Epithelial cell of alveolus of lung (primary cell): ENCODE measurements around the gene HLA-DQA2. TPM values are rescaled to one million over a fixed set of nuclear protein-coding genes. Genes with fewer than 3 reads are reported as not detected.

Experiments
- total RNA-seq: library from RNA; depleted of rRNA; stranded (reverse); fragments of >200 nt; gene quantifications from 2 replicates; pipeline ENCODE4 v1.2.1, GENCODE V29; 2015

The HLA-DQA2 gene
- total RNA-seq: not detected in 2 replicates

GRCh38 chr6:32741031-32741960, at the start of gene HLA-DQA2:
Gene HLA-DQA2 (plus strand): TSS chr6:32741391. CDS start chr6:32741444, 53 bp downstream.

GRCh38 chr6:32763421-32763820, 22.2 kb downstream of the HLA-DQA2 start, which contains the start of gene HLA-DQB2:
Gene HLA-DQB2 (minus strand): TSS chr6:32763532. CDS start chr6:32763470, 62 bp downstream.

Other genes starting within 250 kb of the HLA-DQA2 start
- gene HLA-DRB5, start 211.1 kb upstream of the HLA-DQA2 start, total RNA-seq: not detected in 2 replicates
- gene HLA-DRB1, start 151.5 kb upstream of the HLA-DQA2 start, total RNA-seq: not detected in 2 replicates
- gene HLA-DQA1, start 104.0 kb upstream of the HLA-DQA2 start, total RNA-seq: not detected in 2 replicates
- 0.13 and 0.32 TPM in 2 replicates for gene HLA-DQB1, start 74.7 kb upstream of the HLA-DQA2 start, total RNA-seq
- gene HLA-DQB2, start 22.1 kb downstream of the HLA-DQA2 start, total RNA-seq: not detected in 2 replicates
- gene HLA-DOB, start 75.6 kb downstream of the HLA-DQA2 start, total RNA-seq: 0.16 and 0.26 TPM in 2 replicates
- 6.6 and 7.8 TPM in 2 replicates for gene TAP2, start 97.3 kb downstream of the HLA-DQA2 start, total RNA-seq
- gene PSMB8, start 102.7 kb downstream of the HLA-DQA2 start, total RNA-seq: 44.0 and 73.2 TPM in 2 replicates
- gene TAP1, start 112.3 kb downstream of the HLA-DQA2 start, total RNA-seq: 21.0 and 48.4 TPM in 2 replicates
- 7.8 and 43.2 TPM in 2 replicates for gene PSMB9, start 112.8 kb downstream of the HLA-DQA2 start, total RNA-seq
- gene HLA-DMB, start 199.6 kb downstream of the HLA-DQA2 start, total RNA-seq: 4.6 TPM in 1 of 2 replicates, not detected in the other
- gene HLA-DMA, start 211.7 kb downstream of the HLA-DQA2 start, total RNA-seq: 1.0 and 9.3 TPM in 2 replicates
- gene BRD2, start 227.2 kb downstream of the HLA-DQA2 start, total RNA-seq: 68.0 and 115 TPM in 2 replicates